PFSK-1 (cell line): Measurements from ENCODE around the gene KLLN.

Experiments used
- FOXP2 ChIP-seq: optimal IDR thresholded peaks from 2 replicates; pipeline ENCODE3; 2011; ENCODE audit warnings: borderline replicate concordance, control low read depth, inconsistent platforms; ENCODE audit not compliant: insufficient read depth; ENCODE audit errors: extremely low read length, extremely low read depth
- POLR2AphosphoS5 ChIP-seq: IDR thresholded peaks from 2 replicates; pipeline ENCODE4 v1.6.1; 2012; ENCODE audit warnings: low read depth, mild to moderate bottlenecking, control low read depth, low read length, moderate library complexity
- SIN3A ChIP-seq: IDR thresholded peaks from 2 replicates; pipeline ENCODE4 v1.6.1; 2012; ENCODE audit warnings: mild to moderate bottlenecking, low read length, moderate library complexity, borderline replicate concordance; ENCODE audit not compliant: insufficient read depth
- TAF1 ChIP-seq: IDR thresholded peaks from 2 replicates; pipeline ENCODE4 v1.6.1; 2012; ENCODE audit warnings: low read length, control low read depth, borderline replicate concordance; ENCODE audit not compliant: insufficient read depth
- TF ChIP-seq, protein P1 (sequence below), 2 experiments: IDR thresholded peaks; 2 replicates each; pipeline versions ENCODE4 v1.6.1 to v1.8.0; 2011 to 2012; ENCODE audit warnings: low read depth in 2 of 2, low read length in 2 of 2, control low read depth in 1 of 2, inconsistent platforms in 1 of 2, mild to moderate bottlenecking in 1 of 2, moderate library complexity in 1 of 2; ENCODE audit not compliant: insufficient read depth in 1 of 2

DNA sequence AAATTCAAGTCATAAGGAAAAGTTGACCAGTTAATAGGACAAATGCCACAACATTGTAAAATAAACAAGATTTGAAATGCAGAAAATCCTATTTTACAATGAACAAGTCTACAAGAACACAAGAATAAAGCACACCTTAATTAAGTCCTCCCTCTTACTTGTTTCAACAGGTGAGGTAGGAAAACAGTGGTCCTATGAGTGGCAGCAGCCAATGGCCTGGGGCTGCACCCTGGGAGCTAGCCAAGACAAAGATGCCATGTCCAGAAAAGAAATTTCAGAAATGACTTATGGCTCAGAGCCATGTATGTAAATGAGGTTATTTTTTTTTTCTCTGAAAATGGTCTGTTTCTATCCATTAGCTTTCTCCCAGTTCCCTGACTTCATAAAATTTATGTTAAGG is 14.3 kb downstream of the KLLN start:
- TF ChIP-seq POLR2AphosphoS5 (no peak), FOXP2 (no peak), SIN3A (no peak), TAF1 (no peak)
- TF ChIP-seq, protein P1, sequence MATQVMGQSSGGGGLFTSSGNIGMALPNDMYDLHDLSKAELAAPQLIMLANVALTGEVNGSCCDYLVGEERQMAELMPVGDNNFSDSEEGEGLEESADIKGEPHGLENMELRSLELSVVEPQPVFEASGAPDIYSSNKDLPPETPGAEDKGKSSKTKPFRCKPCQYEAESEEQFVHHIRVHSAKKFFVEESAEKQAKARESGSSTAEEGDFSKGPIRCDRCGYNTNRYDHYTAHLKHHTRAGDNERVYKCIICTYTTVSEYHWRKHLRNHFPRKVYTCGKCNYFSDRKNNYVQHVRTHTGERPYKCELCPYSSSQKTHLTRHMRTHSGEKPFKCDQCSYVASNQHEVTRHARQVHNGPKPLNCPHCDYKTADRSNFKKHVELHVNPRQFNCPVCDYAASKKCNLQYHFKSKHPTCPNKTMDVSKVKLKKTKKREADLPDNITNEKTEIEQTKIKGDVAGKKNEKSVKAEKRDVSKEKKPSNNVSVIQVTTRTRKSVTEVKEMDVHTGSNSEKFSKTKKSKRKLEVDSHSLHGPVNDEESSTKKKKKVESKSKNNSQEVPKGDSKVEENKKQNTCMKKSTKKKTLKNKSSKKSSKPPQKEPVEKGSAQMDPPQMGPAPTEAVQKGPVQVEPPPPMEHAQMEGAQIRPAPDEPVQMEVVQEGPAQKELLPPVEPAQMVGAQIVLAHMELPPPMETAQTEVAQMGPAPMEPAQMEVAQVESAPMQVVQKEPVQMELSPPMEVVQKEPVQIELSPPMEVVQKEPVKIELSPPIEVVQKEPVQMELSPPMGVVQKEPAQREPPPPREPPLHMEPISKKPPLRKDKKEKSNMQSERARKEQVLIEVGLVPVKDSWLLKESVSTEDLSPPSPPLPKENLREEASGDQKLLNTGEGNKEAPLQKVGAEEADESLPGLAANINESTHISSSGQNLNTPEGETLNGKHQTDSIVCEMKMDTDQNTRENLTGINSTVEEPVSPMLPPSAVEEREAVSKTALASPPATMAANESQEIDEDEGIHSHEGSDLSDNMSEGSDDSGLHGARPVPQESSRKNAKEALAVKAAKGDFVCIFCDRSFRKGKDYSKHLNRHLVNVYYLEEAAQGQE (IDR thresholded peaks at IDR 0.05; ENCODE audit: insufficient read depth in 1 of 2, low read depth in 2 of 2, low read length in 2 of 2), result no peak
